Ascending aorta (tissue), 2 donors: ENCODE data around the gene IGF2. TPM values are rescaled to one million over a fixed set of nuclear protein-coding genes. Genes with fewer than 3 reads are reported as not detected.
A peak's percentile ranks its signal among the peaks of the same experiment; 100 is the strongest.

Experiments used
- DNase-seq, 2 donors: peaks; one replicate each; pipeline ENCODE4 v3.0.0-alpha.2; 2019; ENCODE audit warnings: low spot score in 2 of 2
- H3K27ac ChIP-seq, 2 donors: fragments of 200-600 bp; sonication (generic); one replicate each; pipeline ENCODE4 v1.5.1; 2016 to 2017; ENCODE audit warnings: mild to moderate bottlenecking in 1 of 2
- H3K27me3 ChIP-seq: fragments of 200-600 bp; sonication (generic); one replicate; pipeline ENCODE4 v1.5.1; 2017
- H3K36me3 ChIP-seq, 2 donors: fragments of 200-600 bp; sonication (generic); one replicate each; pipeline ENCODE4 v1.5.1; 2016
- H3K4me1 ChIP-seq, 2 donors: fragments of 200-600 bp; sonication (generic); one replicate each; pipeline ENCODE4 v1.5.1; 2016 to 2017; ENCODE audit warnings: mild to moderate bottlenecking in 1 of 2
- H3K4me3 ChIP-seq, 2 donors: fragments of 200-600 bp; sonication (generic); one replicate each; pipeline ENCODE4 v1.5.1; 2016 to 2017; ENCODE audit warnings: mild to moderate bottlenecking in 1 of 2
- H3K9me3 ChIP-seq, 2 donors: fragments of 200-600 bp; sonication (generic); one replicate each; pipeline ENCODE4 v1.5.1; 2016
- intact Hi-C: fragments of 100-400 bp; cut with DNase I; formaldehyde crosslinking; loops from one replicate; pipeline ENCODE4 v1.15.1; 2023
- total RNA-seq: library from RNA; depleted of rRNA; stranded (reverse); fragments of >200 nt; gene quantifications from one replicate; pipeline ENCODE4 v1.1.0, GENCODE V29; 2016
- TF ChIP-seq, protein P1 (sequence below), 3 experiments: fragments of 200-600 bp in 2 of 3; fragments of 450-650 bp in 1 of 3; sonication (generic) in 2 of 3; IDR thresholded peaks; one replicate each; pipeline ENCODE4 v1.5.1; 2016 to 2019; ENCODE audit warnings: antibody characterized with exemption in 3 of 3, mild to moderate bottlenecking in 1 of 3, moderate library complexity in 1 of 3

IGF2 gene
- total RNA-seq, 1 donor from 2014 or later: 124 TPM

DNA sequence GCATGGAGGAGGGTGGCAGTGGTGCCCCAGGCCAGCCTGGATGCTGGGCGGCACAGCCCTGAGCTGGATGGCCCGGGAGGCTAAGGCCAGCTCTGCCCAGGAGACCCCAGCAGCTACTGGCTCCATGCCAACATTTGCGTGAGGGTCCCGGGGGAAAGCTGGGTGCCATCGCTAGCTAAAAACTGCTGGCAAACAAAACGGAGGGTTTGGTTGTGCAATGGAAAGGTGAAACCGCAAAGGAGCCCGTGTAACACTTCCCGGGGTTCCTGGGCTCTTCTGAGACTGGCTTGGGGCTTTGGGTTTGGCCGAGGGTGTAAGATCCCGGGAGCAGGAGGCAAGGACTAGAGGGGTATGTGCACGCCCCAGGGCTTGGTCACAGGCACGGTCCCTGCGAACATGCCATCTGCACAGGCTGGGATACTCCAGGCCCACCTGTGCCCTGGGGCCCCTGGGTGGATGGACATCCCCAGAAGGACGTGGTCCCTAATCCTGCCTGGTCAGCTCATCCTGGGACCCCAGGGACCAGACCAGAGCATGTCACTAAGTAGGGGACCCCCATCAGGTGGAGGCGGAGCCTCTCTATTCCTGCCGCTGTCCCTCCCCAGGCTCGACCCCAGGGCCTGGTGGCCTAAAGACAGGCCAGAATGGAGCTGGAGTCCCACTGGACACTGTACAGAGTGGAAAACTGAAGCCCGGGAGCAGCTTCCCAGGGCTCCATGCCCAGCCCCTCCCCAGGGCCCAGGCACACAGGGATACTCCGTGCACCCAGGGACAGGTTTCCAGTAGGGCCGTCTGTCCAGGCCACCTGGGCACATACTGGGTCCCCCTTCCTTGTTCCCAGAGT is 44.6 kb downstream of the IGF2 start:
- H3K4me3 ChIP-seq: no peak overlapping the region
- TF ChIP-seq, protein P1, sequence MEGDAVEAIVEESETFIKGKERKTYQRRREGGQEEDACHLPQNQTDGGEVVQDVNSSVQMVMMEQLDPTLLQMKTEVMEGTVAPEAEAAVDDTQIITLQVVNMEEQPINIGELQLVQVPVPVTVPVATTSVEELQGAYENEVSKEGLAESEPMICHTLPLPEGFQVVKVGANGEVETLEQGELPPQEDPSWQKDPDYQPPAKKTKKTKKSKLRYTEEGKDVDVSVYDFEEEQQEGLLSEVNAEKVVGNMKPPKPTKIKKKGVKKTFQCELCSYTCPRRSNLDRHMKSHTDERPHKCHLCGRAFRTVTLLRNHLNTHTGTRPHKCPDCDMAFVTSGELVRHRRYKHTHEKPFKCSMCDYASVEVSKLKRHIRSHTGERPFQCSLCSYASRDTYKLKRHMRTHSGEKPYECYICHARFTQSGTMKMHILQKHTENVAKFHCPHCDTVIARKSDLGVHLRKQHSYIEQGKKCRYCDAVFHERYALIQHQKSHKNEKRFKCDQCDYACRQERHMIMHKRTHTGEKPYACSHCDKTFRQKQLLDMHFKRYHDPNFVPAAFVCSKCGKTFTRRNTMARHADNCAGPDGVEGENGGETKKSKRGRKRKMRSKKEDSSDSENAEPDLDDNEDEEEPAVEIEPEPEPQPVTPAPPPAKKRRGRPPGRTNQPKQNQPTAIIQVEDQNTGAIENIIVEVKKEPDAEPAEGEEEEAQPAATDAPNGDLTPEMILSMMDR (IDR thresholded peaks at IDR 0.05): no peak
- peaks cover 3 to 8% of the 10 kb centered on the region in 2 donors for H3K4me1 ChIP-seq
- no peaks in the 10 kb centered on the region for H3K9me3 ChIP-seq
- no peaks in the 10 kb centered on the region for H3K36me3 ChIP-seq
- no peak overlapping the region for H3K27ac ChIP-seq
- peak in 1 of 2 donors; percentile 41 for DNase-seq
- H3K27me3 ChIP-seq: no peaks in the 10 kb centered on the region
- intact Hi-C loops: no loop called here

DNA sequence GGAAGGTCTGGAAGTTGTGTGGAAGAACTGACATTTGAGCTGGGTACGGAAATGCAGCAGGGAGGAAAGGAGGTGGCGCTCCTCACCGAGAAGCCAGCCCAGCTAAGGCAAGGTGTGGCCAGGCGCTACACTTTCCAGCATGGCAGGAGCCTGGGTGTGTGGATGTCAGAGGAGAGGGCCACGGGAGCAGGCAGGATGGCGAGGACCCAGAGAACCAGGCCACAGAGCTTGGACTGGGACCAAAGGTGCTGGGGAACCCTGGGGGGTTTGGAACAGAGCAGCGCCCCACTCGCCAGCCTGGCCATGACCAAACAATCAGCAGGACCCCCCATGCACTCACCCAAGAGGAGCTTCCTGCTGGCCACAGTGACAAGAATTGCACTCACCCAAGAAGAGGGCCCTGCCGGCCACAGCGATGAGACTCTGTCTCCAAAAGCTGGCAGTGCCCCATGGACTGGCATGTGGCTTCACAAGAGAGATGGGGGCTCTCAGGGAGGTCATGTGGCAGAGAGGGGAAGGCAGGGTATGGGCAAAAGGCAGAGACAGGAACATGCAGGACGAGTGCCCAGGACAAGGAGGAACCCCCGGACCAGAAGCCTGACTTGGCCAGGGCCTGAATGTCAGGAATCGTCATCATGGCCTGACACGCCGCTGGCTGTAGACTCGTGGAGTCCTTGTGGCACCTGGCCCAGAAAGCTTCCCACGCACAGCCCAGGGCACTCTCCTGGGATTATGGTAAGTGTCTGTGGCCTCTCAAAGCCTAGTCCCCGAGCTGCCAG is 45.4 kb downstream of the IGF2 start:
- no peaks in the 10 kb centered on the region for H3K27me3 ChIP-seq
- peak in 1 of 2 donors; percentile 62 for DNase-seq

DNA sequence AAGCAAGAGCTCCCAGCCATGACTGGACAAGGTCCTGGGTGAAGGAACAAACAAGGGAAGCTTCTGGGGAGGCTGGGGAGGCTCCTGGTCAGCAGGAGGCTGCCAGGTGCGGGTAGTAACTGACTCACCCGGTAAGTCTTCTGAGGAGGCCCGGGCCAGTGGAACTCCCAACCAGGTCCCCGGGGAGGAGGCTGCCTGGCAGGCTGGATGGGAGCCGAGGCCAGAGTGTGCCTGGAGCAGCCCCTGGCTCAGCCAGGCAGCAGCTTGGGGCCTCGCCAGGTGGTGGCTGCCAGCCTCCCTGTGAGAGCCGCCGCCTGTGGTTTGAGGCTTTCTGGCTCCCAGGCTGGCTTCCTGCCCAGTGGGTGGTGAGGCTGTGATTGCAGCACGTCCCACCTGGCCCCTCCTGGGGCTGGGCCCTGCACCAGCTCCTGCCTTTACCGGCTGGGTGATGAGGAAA is 46.2 kb downstream of the IGF2 start:
- DNase-seq: peak; percentile 53 to 67
- intact Hi-C loops: no loop called here

More for the DNA sequence above, 45.4 kb downstream of the IGF2 start:
- Histone ChIP-seq H3K36me3 (no peaks in the 10 kb centered on the region), H3K4me3 (no peak overlapping the region), H3K9me3 (no peaks in the 10 kb centered on the region), H3K4me1 (peaks cover 3 to 8% of the 10 kb centered on the region in 2 donors), H3K27ac (no peak overlapping the region)
- TF ChIP-seq, protein P1 (IDR thresholded peaks at IDR 0.05): no peak
- intact Hi-C loops: no loop called here

DNA sequence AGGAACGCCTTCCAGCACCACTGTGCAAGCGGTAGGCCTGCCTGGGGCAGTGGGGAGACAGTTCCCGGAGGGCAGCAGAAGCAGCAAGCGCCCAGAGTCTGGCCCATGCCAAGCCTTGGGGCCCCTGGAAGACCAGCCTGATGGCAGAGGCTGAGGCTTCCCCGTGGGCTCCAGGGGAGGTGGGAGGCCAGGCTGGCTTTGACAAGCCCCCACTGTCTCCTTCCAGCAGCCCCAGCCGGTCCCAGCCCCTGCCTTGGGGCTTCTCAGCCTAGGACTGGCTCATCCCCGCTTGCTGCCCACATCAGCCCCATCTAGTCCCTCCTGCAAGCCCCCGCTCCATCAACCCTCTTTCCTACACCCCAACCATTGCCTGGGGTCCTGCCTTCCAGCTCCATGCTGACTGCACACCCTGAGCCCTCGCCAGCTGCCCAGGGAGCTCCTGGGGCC is 46.7 kb downstream of the IGF2 start:
- TF ChIP-seq, protein P1 (IDR thresholded peaks at IDR 0.05): no peak
- Histone ChIP-seq H3K9me3 (no peaks in the 10 kb centered on the region), H3K36me3 (no peaks in the 10 kb centered on the region), H3K4me1 (peaks cover 3 to 8% of the 10 kb centered on the region in 2 donors), H3K27ac (no peak overlapping the region), H3K27me3 (no peaks in the 10 kb centered on the region), H3K4me3 (no peak overlapping the region)
- peak in 1 of 2 donors; percentile 58 for DNase-seq
- intact Hi-C loops: no loop called here

More for the DNA sequence above, 46.2 kb downstream of the IGF2 start:
- Histone ChIP-seq H3K36me3 (no peaks in the 10 kb centered on the region), H3K4me1 (peaks cover 3 to 8% of the 10 kb centered on the region in 2 donors), H3K27ac (no peak overlapping the region), H3K9me3 (no peaks in the 10 kb centered on the region), H3K4me3 (no peak overlapping the region), H3K27me3 (no peaks in the 10 kb centered on the region)
- TF ChIP-seq, protein P1 (IDR thresholded peaks at IDR 0.05): no peak

DNA sequence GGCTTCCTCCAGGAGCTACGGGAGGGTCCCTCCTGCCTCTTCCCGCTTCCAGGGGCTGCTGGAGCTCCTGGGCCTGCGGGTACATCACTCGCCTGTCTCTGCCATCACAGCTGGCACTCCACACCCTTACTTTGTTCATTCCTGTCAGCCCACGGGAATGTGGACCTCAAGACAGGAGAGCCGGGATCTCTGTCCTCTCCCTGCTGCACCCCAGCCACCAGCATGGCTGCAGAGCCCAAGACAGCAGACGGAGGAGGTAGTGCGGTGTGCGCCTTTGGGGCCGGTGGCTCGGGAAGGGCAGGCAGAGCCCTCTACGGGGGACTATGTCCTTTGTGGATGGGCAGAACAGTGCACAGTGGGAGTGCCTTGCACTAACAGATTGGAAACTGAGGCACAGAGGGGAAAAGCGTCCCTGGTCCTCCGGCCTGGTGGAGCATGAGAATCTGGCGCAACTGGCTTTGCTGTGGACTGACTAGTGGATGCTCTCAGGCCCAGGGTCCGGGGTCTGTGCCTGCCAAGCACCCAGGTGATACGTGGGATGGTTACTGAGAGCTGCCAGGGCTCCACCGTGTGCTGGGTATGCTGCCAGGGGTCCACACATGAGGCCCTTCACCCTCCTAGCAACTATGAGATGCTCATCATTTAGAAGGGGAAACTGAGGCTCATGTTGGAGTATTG is 47.3 kb downstream of the IGF2 start:
- Histone ChIP-seq H3K36me3 (no peaks in the 10 kb centered on the region), H3K4me1 (peaks cover 3 to 8% of the 10 kb centered on the region in 2 donors), H3K27ac (no peak overlapping the region), H3K9me3 (no peaks in the 10 kb centered on the region), H3K27me3 (no peaks in the 10 kb centered on the region), H3K4me3 (no peak overlapping the region)
- intact Hi-C loops: no loop called here
- TF ChIP-seq, protein P1 (IDR thresholded peaks at IDR 0.05): no peak
- peak in 1 of 2 donors; percentile 35 for DNase-seq
